ENCODE results near the gene CNGB1. TPM values are rescaled to one million over a fixed set of nuclear protein-coding genes. Genes with fewer than 3 reads are reported as not detected.

The CNGB1 gene
- total RNA-seq, 4 donors from 2014 or later = not detected

DNA sequence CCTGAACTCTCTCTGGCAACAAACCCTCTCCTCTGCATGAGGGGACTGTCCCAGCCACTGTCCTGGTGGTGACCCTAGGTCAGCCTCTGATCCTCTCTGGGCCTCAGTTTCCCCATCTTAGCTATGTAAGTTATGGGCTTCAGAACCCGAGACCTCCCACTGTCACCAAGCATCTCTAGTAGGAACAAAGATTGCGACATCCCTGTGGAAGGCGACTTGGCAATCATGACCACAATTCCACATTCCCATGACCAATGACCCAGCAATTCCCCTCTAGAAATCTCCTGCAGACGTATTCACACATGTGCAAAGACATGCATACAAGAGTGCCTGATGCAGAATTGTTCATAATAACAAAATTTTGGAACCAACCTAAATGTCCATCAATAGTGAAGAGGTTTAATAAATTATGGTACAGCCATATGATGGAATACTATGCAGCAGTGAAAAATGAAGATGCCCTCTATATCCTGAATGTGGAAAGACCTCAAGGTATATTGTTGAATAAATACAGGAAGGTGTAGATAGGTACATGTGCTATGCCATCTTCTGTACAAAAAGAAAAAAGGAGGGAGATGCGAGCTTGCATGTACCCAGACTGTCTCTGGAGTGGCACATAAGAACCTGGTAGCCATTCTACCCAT, 21.2 kb downstream of the CNGB1 start:
- TF ChIP-seq POLR2A (IDR thresholded peaks at IDR 0.05) = no peak
- TF ChIP-seq, protein P1, sequence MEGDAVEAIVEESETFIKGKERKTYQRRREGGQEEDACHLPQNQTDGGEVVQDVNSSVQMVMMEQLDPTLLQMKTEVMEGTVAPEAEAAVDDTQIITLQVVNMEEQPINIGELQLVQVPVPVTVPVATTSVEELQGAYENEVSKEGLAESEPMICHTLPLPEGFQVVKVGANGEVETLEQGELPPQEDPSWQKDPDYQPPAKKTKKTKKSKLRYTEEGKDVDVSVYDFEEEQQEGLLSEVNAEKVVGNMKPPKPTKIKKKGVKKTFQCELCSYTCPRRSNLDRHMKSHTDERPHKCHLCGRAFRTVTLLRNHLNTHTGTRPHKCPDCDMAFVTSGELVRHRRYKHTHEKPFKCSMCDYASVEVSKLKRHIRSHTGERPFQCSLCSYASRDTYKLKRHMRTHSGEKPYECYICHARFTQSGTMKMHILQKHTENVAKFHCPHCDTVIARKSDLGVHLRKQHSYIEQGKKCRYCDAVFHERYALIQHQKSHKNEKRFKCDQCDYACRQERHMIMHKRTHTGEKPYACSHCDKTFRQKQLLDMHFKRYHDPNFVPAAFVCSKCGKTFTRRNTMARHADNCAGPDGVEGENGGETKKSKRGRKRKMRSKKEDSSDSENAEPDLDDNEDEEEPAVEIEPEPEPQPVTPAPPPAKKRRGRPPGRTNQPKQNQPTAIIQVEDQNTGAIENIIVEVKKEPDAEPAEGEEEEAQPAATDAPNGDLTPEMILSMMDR (IDR thresholded peaks at IDR 0.05) = no peak
- Histone ChIP-seq H3K27me3 (no peaks in the 10 kb centered on the region), H3K4me3 (no peak overlapping the region), H3K27ac (no peak overlapping the region), H3K9me3 (no peaks in the 10 kb centered on the region), H3K36me3 (no peaks in the 10 kb centered on the region), H3K4me1 (no peaks in the 10 kb centered on the region)
- DNase-seq = no peak
- intact Hi-C loops (cut with DNase I; ENCODE audit: low total_unique reads) = no loop called here

DNA sequence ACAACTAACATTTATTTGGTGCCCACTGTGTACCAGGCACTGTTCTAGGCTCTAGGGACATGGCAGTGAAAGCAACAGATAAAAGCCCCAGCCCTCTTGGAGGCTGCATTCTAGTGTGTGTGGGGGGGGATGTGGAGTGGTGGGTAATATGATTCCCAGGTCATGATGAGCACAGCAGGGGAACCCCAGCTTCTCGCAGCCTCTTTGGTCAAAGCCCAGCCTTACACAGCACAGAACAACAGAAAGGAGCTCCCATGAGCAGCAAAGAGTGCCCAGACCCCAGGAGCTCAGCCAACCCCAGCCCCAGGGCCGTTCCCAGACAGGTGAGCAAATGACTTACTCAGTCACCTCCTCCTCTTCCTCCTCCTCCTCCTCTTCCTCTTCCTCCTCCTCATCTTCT, 21.9 kb downstream of the CNGB1 start:
- intact Hi-C loops (cut with DNase I; ENCODE audit: low total_unique reads) = no loop called here
- Histone ChIP-seq H3K36me3 (no peaks in the 10 kb centered on the region), H3K4me1 (no peaks in the 10 kb centered on the region), H3K9me3 (no peaks in the 10 kb centered on the region), H3K4me3 (no peak overlapping the region), H3K27ac (no peak overlapping the region), H3K27me3 (no peaks in the 10 kb centered on the region)
- no peak for DNase-seq
- no peak for TF ChIP-seq POLR2A (IDR thresholded peaks at IDR 0.05)
- TF ChIP-seq, protein P1 (IDR thresholded peaks at IDR 0.05) = no peak

DNA sequence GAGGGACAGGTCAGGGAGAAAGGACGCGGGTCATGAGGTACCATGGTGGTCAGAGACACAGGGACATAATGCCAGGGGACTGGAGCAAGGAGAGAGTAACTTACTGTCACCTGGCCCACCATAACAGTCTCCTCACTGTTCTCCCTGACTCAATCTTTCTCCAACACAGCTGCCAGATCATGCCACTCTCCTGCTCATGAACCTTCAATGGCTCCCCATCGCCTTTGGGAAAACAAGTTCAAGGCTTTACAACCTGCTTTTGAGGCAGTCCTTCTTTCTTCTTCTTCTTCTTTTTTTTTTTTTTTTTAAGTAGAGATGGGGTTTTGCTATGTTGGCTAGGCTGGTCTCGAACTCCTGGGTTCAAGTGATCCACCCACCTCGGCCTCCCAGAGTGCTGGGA, 22.9 kb downstream of the CNGB1 start:
- Histone ChIP-seq H3K27me3 (no peaks in the 10 kb centered on the region), H3K4me3 (no peak overlapping the region), H3K27ac (no peak overlapping the region), H3K4me1 (no peaks in the 10 kb centered on the region), H3K36me3 (no peaks in the 10 kb centered on the region), H3K9me3 (no peaks in the 10 kb centered on the region)
- TF ChIP-seq POLR2A (IDR thresholded peaks at IDR 0.05) = no peak
- TF ChIP-seq, protein P1 (IDR thresholded peaks at IDR 0.05) = no peak
- intact Hi-C loops (cut with DNase I; ENCODE audit: low total_unique reads) = no loop called here
- no peak for DNase-seq

DNA sequence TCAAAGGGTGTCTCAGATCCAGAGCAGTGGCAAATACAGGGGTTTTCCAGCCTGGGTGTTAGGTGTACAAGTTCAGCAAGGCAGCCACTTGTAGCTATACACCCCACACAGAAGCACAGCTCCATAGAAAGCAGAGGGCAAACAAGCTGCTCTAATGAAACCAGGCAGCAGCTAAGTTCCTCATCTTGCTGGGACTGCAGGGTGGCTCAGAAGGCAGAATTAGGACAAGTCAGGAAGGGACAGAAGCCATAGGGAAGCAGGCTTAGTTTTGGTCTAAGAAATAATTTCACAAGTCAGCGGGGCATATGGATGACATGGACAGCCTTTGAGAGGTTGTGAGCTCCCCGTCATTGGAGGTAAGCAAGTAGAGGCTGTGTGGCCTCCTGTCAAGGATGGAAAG, 23.7 kb downstream of the CNGB1 start:
- no peak overlapping the region for H3K4me3 ChIP-seq
- no peak for DNase-seq

DNA sequence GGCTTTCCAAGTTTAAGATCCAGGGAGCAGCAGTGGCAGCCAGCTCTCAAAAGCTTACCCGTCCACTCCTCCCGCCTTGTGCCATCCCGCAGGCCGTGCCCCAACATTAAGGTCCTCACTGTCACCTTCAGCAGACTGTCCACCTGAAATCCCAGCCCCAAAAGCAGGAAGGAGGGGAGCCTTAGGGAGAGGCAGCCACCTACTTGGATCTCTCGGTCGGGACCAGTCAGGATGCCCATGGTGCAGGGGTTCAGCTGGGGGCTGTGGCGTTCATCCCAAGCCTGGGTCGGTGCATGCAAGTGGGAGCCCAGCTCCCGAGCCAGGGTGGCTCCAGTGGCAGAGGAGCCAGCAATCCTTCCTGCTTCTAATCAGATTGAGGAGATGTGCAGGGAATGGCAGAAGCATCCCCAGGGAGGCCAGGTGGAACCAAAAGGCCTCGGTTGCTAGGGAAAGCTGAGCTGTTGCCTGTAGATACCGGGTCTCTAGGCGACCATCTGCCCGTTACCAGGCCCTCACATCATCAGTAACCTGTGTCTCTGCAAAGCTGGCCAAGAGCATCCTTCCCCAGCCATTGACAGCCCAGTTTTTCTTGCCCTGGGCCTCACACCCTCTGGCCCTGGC, 24.6 kb downstream of the CNGB1 start:
- TF ChIP-seq, protein P1 (IDR thresholded peaks at IDR 0.05) = no peak
- no peak for TF ChIP-seq POLR2A (IDR thresholded peaks at IDR 0.05)
- no peak overlapping the region for H3K27ac ChIP-seq
- H3K4me3 ChIP-seq = no peak overlapping the region
- H3K27me3 ChIP-seq = no peaks in the 10 kb centered on the region
- no peaks in the 10 kb centered on the region for H3K4me1 ChIP-seq
- DNase-seq = no peak
- no peaks in the 10 kb centered on the region for H3K9me3 ChIP-seq
- intact Hi-C loops (cut with DNase I; ENCODE audit: low total_unique reads) = no loop called here
- no peaks in the 10 kb centered on the region for H3K36me3 ChIP-seq

More for the DNA sequence above, 23.7 kb downstream of the CNGB1 start:
- Histone ChIP-seq H3K4me1 (no peaks in the 10 kb centered on the region), H3K36me3 (no peaks in the 10 kb centered on the region), H3K9me3 (no peaks in the 10 kb centered on the region), H3K27ac (no peak overlapping the region), H3K27me3 (no peaks in the 10 kb centered on the region)
- no peak for TF ChIP-seq POLR2A (IDR thresholded peaks at IDR 0.05)
- TF ChIP-seq, protein P1 (IDR thresholded peaks at IDR 0.05) = no peak
- intact Hi-C loops (cut with DNase I; ENCODE audit: low total_unique reads) = no loop called here

All from uterus (tissue), 4 donors.